GM21360 (cell line): ENCODE measurements around the gene LPCAT1.
"Not testable (repeated sequence)": the region's sequence is repeated elsewhere in the genome, so short reads cannot be mapped to it uniquely, and the experiment has no call there.

ENCODE experiments used
- ATAC-seq: cut with Tn5 transposase; IDR thresholded peaks from one replicate; pipeline ENCODE4 v1.9.1; 2021; ENCODE audit warnings: mild to moderate bottlenecking, moderate library complexity; ENCODE audit not compliant: unreplicated experiment

The LPCAT1 gene

GRCh38 chr5:1541702-1542400 lies 18.1 kb upstream of the LPCAT1 start:
- no peak for ATAC-seq

GRCh38 chr5:1540831-1541701 lies 17.3 kb upstream of the LPCAT1 start:
- ATAC-seq: no peak

- no peak for ATAC-seq
Observed at GRCh38 chr5:1540166-1540565, 16.4 kb upstream of the LPCAT1 start.

GRCh38 chr5:1539393-1540161 lies 15.8 kb upstream of the LPCAT1 start:
- ATAC-seq: not testable (repeated sequence)

GRCh38 chr5:1538741-1539392 lies 15.1 kb upstream of the LPCAT1 start:
- ATAC-seq: no peak

- ATAC-seq: no peak
Observed at GRCh38 chr5:1538276-1538675, 14.5 kb upstream of the LPCAT1 start.

GRCh38 chr5:1537603-1538154 lies 13.9 kb upstream of the LPCAT1 start:
- ATAC-seq: no peak

- ATAC-seq: no peak
Observed at GRCh38 chr5:1536871-1537602, 13.3 kb upstream of the LPCAT1 start.

GRCh38 chr5:1536322-1536845 lies 12.6 kb upstream of the LPCAT1 start:
- ATAC-seq: peak; percentile 96

GRCh38 chr5:1535646-1536045 lies 11.9 kb upstream of the LPCAT1 start:
- no peak for ATAC-seq

GRCh38 chr5:1532384-1532783 lies 8.6 kb upstream of the LPCAT1 start:
- ATAC-seq: no peak

GRCh38 chr5:1529498-1529897 lies 5.7 kb upstream of the LPCAT1 start:
- no peak for ATAC-seq

- no peak for ATAC-seq
Observed at GRCh38 chr5:1527533-1528205, 3.9 kb upstream of the LPCAT1 start.

- ATAC-seq: no peak
Observed at GRCh38 chr5:1526681-1527131, 2.9 kb upstream of the LPCAT1 start.

GRCh38 chr5:1526190-1526631 lies 2.5 kb upstream of the LPCAT1 start:
- no peak for ATAC-seq

- no peak for ATAC-seq
Observed at GRCh38 chr5:1525624-1526189, 1.9 kb upstream of the LPCAT1 start.

GRCh38 chr5:1524799-1525623 lies 1.3 kb upstream of the LPCAT1 start:
- ATAC-seq: no peak

GRCh38 chr5:1524481-1524798 lies 680 bp upstream of the LPCAT1 start:
- no peak for ATAC-seq
